Umbilical cord (tissue), 2 donors: ENCODE data around the gene IGFBP7. TPM values are rescaled to one million over a fixed set of nuclear protein-coding genes. Genes with fewer than 3 reads are reported as not detected.
A peak's percentile ranks its signal among the peaks of the same experiment; 100 is the strongest.

ENCODE experiments used
- DNase-seq: peaks from one replicate; pipeline ENCODE4 v3.0.0-alpha.2; 2015; ENCODE audit warnings: low spot score
- total RNA-seq: library from RNA; depleted of rRNA; stranded (reverse); fragments of >200 nt; gene quantifications from one replicate; pipeline ENCODE4 v1.2.3, GENCODE V29; 2014; ENCODE audit warnings: low replicate concordance; ENCODE audit not compliant: insufficient read depth

IGFBP7 gene
- total RNA-seq, 1 donor from 2014 or later, result 999 TPM

DNA sequence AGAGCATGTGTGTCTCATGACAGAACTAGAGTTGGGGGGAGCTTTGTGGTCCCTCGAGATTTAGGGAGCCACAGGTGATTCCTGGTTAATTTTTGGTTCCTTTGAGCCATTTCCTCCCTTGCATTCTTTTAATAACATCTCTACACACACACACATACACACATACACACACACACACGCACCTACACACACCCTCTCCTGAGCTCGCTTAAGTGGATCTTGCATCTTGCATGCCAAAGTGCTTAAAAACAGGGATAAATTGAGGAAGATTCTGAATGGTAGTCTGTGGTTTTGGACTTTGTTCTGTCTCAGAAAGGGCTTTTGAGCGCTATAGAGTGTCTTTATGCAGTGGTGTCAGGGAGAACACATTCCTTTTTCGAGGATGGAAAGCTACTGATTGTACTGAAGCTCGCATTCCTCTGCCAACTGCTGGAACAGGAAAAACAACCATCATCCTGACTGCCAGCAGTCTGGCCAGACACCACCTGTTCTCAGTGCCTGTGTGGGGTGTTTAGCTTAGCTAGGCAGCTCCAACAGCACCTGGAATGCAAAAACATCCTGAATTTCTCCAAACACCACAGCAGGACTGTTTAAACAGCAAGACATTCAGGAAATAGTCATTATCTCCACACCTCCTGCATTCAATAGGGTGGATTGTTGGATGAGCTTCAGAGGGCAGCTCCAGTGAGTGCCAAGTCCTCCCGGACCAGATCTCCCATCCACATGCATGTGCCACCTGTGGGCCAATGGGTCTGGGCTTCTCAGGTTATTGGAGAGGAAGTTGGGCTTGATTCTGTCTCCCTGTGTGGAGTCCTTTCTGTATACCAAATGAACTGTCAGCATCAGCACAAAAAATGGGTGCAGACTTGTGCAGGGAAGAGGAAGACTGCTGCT is 21.9 kb upstream of the IGFBP7 start:
- peak; percentile 60 for DNase-seq

DNA sequence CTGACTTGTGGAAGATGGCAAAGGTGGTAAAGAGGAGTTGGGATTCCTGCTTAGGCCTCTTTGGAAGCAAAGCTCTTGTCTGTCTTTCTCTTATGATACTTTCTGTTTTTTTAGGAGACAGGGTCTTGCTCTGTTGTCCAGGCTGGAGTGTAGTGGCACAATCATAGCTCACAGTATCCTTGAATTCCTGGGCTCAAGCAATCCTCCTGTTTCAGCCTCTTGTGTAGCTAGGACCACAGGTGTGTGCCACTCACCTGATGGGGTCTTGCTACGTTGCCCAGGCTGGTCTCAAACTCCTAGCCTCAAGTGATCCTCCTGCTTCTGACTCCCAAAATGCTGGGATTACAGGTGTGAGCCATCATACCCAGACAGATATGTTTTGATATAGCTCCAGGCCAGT is 19.3 kb upstream of the IGFBP7 start:
- DNase-seq, result no peak

DNA sequence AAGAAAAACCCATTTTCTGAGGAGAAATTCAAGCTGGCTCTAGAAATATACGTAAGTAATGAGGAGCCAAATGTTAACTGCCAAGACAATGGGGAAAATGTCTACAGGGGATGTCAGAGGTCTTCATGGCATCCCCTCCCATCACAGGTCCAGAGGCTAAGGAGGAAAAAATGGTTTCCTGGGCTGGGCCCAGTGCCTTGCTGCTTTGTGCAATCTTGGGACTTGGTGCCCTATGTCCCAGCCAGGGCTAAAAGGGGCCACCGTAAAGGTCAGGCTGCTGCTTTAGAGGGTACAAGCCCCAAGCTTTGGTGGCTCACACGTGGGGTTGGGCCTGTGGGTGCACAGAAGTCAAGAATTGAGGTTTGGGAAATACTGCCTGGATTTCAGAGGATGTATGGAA is 17.2 kb upstream of the IGFBP7 start:
- no peak for DNase-seq

DNA sequence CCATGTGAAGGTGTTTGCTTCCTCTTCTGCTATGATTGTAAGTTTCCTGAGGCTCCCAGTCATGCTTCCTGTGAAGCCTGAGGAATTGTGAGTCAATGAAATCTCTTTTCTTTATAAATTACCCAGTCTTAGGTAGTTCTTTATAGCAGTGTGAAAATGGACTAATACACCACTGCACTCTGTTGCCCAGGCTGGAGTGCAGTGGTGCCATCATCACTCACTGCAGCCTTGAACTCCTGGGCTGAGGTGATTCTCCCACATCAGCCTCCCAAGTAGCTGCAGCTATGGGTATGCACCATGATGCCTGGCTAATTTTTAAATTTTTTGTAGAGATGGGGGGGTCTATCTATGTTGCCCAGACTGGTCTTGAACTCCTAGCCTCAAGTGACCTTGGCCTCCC is 15.8 kb upstream of the IGFBP7 start:
- DNase-seq, result no peak

DNA sequence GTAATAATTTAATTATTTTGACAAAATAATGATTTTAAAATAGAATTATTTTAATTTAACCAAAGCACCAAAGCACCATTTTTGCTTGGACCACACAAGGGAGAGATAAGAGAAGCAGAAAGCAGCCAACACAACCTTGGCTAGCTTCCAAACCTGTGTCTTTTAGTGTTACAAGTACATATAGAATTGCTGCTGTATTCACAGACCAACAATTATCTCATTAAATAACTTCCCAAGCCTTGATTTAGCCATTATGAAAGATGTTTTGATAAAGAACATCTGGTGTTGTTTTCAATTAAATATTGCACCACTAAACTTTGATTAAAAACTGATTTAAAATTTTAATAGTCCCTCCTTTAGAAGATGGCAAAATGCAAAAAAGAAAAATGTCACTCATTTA is 14.0 kb upstream of the IGFBP7 start:
- no peak for DNase-seq

DNA sequence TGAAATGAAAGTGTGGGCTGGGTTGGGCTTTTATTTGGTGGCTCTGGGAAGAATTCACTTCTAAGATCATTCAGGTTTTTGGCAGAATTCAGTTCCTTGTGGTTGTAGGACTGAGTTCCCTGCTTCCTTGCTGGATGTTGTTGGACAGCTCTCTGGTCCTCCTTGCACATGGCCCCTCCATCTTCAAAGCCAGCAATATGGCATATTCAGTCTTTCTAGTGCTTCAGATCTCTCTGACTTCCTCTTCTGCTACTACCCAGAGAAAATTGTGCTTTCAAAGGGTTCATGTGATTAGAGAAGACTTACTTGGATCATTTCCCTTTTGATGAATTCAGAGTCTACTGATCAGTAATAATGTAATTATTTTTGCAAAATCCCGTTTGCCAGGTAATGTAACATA is 12.8 kb upstream of the IGFBP7 start:
- no peak for DNase-seq

DNA sequence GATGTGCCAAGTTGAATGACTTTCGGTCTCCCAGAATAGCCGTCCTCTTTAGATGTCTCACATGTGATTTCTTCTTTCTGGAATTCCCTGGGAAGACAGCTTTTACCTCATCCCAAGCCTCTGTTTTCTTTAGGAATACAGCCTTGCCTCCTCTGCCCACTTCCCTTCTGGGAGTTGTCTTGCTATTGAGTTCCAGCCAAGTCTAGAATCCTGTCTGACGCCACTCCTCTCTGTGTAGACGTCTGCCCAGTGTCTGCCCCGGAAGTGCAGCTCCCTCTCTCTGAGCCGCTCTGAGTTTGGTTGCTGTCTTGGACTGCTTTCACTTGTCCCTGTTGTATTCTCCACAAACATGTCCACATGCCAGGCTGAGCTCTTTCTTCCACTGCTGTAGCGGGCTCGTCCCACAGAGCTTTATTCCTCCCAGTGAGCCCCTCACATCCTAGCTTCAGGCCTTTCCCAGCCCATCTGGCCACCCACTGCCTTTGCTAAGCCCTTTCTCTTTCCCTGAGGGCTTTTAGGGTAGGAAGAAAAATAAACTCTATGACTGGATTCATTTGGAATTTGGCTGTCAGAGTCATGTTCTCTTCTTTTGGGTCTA is 9.0 kb upstream of the IGFBP7 start:
- peak; percentile 94 for DNase-seq

DNA sequence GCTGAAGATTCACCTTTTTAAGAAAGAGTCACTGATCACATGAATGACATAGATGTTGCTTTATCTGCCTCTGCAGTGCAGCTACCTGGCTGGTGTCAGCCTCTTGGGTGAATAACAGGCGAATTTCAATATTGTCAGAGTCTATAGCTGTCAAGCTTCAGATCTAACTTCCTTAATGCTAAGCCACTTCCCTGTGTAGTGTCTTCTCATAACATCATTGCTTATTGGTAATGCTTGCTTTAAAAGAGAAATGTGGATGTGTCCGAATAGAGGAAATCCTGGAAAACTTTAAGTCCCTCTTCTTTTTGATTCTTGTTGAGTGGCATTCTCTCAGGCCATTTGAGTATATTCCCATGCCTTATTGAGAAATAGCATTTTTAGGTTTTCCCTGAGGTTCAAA is 7.3 kb upstream of the IGFBP7 start:
- DNase-seq, result no peak

DNA sequence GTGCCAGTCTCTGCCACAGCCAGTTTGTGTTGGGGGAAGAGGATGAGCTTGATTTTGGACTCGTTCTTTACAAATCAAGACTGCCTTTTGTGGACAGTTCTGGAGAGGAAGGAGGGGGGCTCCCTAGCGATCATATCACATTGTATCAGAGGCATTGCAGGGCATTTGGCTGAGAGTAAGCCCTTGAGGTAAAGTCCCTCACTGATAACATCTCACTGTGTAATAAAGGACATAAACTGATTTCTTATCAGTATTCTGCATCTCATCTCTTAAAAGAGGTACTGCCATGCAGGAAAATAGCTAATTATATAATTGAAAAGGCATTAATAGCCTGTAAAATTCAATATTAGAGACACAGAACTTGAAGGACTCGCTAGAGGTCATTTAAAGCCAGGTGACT is 6.1 kb upstream of the IGFBP7 start:
- DNase-seq, result no peak

DNA sequence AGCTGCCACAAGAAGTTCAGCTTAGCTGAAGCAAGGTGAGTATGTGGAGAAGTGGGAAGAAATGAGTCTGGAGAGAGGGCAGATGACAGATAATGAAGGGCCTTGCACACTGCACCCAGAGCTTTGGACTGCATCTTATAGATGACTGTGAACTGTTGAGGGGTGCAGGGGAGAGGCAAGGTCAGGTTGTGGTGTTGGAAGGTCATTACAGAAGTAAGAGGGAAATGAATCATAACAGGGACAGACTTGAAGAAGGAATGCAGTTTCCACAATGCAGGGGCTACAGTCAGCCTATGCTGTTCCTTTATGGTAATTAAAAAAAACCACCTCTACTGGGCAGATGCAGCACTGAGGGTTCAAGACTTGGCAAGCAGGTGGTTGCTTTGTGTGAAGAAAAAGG is 4.8 kb upstream of the IGFBP7 start:
- no peak for DNase-seq

DNA sequence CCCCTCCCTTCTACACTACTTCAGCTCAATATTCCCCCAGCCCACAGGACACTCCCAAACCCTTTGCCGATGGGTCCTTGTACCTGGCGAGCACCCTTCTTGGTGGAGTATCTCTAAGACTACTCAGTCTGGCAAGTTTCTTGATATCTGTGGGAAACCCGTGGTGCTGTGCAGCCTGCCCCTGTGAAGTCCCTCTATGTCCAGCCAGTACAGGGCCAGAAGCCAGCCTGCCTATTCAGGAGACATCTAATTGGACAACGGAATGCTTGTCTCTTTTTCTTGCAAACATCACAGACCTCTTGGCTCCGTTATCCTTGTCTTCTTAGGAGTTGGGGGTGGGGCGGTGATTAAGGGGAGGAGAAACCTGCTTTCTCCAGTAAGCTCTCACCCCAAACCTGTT is 3.7 kb upstream of the IGFBP7 start:
- no peak for DNase-seq

DNA sequence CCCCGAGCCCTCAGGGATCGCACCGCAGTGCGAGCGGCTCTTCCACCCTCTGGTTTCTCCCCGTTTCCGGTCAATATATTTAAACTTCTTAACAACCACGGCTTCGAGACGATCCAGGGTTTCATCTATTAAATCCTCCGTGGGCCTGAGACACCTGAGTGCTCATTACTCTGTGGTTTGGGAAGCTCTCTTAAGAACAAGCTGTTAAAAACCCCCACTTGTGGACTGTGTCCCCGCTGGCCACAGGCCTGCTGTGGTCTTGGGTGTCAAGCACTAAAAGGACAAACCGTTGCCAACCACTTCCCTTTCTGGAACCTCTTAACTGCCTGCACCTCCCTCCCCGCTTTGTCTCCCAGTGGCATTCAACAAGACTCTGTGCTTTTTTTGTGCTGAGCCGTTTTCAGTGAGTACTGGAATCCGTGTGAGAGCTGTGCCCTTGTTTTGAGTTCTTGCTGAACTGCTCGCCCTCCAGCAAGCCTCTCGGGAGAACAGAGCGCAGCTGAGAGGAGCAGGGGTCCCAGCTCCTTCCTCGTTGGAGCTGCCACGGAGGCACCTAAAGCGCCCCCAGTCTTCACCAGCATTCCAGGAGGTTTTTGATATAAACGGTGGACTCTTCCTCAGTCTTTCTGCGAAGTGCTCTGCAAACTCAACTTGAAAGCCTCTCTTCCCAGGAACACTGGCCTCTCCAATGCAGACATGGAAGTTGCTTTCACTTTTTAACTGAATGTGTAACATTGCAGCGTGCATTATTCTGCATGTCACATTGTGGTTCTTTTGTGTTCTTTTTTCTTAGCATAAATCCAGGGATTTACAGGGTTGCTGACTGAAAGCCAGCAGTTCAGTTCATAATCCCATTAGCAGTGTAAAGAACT is 691 bp upstream of the IGFBP7 start:
- peak; percentile 82 for DNase-seq

DNA sequence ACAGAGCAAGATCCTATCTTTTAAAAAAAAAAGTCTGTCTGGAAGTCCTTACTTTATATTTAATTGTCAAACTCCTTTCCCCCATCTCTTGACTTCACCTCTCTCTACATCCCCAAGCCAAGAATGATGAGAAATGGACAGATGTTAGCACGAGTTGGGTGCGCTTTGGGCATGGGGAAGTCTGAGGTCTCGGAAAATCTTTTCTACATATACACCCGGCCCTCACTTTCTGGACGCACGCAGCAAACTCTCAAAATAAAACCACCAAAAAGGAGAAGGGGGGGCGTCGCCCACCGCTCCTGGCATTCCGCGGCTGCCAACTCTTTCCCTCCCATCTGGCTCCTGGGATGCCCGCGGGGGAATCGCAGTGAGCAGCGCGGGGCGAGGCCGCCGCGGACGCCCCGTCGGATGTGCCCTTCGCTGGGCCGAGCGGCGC is 756 bp downstream of the IGFBP7 start:
- no peak for DNase-seq

DNA sequence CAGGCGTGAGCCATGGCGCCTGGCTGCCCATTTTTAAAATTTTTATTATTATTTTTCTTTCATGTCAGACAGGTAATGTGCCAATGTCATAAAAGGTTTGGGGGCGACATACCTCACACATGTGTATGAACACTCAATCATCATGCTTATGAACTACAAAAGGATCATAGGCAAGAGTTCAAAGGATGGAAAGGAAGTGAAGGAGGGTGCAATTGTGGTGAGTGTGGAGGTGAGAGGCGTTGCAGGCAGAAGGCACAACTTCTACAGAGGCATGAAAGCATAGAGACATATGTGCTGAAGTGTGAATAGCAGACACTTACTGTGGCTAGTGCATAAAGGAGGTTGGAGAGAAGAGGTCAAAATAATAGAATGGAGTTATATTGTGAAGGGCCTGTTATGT is 4.0 kb downstream of the IGFBP7 start:
- no peak for DNase-seq

DNA sequence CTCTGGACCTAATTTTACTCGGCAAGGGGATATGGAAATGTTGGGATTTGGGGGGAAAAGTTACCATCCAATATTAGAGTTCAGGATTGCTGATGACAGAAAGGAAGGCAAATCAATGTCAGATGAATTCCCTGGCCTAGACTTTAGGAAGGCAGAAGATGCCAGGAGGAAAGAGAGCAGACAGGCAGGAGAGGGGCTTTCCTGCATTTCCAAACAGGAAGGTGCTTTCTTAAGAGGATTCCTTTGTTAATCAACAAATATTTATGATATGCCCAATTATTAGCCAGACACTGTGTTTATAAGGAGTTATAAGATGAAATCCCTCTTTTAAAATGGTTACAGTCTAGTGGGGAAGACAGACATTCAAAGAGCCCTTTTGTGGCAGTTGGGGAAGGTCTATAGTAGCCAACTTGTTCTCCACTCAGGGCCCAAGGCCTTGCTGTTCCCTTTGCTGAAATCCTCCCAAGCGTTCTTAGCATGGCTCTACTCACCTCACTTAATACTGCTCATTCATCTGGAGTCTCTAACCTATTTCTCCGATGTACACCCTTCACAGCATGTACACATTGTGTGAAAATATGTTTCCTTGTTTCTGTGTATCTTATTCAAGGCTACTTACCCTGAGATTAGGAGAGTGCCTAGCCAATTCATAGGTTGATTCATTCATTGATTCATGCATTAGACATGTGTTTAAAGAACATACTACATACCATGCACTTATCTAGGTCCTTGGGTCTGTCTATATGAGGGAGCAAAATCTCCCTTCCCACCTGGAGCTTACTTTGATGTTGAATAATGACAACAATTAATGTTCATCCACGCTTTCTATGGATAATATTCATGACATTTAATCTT is 5.3 kb downstream of the IGFBP7 start:
- DNase-seq, result no peak

DNA sequence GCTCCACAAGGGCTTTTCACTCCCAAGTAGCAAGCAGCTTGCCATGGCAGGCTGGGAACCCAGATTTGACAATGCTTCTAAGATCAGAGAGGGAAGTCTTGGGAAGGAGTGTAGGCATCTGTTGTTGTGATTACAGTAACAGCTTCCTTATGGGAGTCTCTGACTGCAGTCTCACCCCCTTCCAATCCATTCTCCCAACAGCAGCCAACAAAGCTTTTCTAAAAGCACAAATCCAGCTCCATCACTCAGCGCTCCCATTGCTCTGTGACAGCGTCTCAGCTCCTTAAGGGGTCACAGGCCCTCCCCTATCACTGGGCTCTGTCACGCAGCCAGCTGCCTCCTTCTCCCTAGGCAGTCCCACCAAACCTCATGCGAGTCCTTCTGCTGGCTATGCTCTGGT is 7.1 kb downstream of the IGFBP7 start:
- DNase-seq, result peak; percentile 35

DNA sequence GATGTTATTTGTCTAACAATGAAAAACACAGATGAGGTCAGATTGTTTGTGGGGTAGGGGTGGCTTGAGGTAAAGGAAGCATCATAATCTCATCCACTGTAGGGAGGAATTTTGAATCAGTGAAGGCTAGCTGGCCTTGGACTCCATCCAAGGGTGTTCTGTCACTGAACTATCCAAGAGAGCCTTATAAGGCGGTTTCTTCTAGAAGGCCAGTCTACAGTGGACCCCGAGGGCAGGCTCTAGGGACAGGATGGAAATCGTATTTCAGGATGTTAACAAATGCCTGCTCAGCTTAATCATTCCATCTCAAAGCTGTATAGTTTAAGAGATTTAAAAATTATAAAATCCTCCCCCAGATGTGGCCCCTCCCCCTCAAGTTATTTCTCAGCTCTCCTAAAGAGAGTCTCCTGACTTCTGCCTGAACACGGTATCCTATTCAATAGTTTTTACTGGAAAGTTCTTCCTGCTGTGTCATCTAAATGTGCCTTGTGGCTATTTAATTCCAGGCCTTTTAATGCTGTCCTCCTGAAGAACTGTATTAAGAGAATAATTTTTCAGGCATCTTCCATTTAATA is 8.0 kb downstream of the IGFBP7 start:
- peak; percentile 89 for DNase-seq

DNA sequence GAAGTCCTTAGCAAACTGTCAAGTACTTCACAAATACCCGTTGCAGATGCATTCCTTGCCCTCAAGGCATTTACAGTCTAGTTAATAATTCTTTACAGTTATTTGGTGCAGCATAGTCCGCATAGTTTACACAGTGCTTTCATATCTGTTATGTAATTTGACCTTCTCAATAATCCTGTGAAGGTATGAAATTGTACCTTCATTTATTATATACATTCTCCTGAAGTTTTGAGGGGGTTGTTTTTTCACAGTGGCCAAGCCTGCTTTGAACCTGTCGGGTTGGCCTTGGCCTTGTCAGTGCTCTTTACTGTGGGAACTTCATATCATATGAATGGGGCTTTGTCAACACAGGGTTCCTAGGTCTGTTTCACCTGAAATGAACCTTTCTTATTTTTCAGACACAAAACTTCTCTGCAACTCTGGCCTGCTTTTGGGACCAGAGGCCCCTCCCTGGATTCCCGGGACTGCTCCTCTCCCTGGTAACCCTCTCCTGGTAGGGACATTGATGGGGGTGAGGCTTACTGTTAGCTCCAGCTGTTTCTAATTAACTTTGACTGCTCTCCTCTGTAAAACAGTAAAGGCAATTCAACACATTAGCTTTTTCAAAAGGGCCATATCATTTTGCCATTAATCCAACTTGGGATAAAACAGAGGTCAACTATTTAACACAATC is 9.1 kb downstream of the IGFBP7 start:
- DNase-seq, result no peak

DNA sequence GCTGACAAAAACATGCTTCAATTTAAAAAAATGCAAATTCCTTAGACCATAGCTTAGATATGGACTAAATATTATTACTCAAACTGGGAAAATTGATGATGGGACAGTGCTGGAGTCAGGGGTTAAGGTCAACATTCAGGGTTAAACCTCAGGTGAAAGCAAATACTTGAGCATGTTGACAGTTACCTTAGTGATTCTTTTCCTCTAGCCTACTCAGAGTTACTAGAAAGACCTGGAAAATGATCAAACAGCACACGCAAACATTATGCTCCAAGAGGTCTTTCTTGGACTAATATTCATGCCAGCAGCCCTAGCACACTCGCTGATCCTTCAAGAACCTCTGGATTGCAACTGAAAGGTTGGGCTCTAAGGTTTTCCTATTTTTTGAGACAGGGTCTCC is 10.8 kb downstream of the IGFBP7 start:
- DNase-seq, result no peak

DNA sequence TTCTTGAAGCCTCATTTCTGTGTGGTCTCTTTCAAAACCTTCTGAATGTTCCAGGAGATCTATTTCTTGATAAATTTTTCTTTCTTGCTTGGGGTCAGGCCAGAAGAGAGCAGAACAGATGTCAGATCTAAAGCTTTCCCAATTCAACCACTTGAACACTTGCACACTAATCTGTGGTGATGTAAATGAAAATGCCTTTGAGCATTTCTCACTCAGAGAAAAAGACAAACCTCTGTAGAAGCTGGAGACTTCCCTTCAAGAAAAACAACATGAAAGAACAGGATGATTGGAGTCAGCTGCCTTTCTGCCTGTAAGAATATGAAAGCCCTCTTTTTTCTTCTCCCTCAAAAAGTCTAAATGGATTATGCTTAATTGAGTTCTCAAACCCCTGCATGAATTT is 11.2 kb downstream of the IGFBP7 start:
- peak; percentile 91 for DNase-seq
